ENCODE measurements around the gene HRK.

The HRK gene

DNA sequence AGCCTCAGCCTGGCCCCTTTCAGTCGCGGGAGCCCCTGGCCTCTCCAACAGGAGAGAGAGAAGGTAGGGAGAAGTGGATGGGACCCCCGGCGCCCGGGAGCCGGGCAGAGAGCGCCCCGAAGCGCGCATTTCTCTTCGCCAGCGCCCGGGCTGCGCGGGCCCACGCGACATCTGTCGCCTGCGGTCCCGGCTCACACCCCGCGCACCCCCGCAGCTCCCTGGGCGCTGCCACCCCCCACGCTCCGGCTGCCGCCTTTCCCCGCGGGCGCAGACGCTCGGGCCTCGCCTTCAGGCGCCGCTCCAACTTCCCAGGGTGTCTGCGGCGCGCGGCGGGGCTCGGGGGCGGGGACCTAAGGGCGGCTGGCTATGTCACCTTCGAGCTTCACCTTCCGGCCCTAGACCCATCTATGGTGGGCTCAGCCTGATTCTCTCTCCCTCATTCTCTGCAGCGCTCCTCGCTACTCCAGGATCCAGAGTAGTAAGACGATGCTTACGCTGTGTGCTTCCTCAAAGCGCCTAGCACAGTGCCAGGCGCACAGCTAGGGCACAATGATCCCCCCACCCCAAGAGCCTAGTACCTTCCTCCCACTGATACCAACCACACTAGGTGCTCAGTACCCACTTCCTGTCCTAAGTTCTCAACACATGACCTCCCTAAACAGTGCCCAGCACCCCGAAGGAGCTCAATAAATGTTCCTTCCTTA, 1.6 kb downstream of the HRK start:
- DNase-seq (ENCODE audit: low read depth) = no peak
- H3K4me3 ChIP-seq (ENCODE audit: low read length) = peak overlapping the region; percentile 67

DNA sequence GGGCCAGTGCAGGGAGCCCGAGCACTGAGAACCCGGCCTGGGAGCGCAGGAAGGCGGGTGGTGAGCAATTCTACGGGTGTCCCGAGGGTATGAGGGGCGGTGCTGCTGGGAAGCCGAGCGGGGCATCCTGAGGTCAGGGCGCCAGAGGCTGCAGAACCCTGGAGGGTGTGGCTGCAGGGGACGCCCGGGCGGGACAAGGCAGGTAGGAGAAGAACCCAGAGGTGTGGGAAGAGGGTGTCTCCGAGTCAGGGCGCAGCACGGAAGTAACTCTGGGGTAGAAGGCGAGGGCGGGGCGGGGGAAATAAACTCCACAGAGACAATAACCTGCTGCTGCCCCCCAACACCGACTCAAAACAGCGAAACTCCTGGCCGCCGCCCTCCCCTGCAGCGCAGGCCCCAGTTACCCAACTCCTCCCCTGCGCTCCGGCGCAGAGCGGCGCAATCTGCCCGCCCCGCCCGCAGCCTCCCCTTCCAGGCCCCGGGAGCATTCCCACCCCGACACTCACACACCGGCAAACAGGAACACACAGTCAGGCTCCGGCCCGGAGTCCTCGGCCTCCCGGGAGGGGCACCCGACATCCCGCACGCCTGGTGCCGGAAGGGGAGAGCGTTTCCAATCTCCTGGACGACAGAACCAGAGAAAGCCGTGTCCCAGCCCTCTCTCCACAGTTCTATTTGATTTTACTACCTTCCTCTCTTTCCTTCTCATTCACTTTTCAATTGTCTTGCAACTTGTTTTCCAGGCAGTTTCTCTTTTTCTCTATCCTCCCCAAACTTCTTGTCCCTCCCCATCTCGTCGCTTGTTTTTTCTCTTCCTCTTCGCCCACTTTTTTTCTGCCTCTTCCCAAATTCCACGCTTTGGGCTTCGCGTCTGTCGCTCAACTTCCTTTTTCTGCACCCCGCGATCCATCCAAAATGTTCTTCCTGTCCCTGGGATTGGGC, 2.4 kb downstream of the HRK start:
- H3K4me3 ChIP-seq (ENCODE audit: low read length) = peak overlapping the region; percentile 67
- DNase-seq (ENCODE audit: low read depth) = no peak
- TF ChIP-seq, protein P1, sequence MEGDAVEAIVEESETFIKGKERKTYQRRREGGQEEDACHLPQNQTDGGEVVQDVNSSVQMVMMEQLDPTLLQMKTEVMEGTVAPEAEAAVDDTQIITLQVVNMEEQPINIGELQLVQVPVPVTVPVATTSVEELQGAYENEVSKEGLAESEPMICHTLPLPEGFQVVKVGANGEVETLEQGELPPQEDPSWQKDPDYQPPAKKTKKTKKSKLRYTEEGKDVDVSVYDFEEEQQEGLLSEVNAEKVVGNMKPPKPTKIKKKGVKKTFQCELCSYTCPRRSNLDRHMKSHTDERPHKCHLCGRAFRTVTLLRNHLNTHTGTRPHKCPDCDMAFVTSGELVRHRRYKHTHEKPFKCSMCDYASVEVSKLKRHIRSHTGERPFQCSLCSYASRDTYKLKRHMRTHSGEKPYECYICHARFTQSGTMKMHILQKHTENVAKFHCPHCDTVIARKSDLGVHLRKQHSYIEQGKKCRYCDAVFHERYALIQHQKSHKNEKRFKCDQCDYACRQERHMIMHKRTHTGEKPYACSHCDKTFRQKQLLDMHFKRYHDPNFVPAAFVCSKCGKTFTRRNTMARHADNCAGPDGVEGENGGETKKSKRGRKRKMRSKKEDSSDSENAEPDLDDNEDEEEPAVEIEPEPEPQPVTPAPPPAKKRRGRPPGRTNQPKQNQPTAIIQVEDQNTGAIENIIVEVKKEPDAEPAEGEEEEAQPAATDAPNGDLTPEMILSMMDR (conservative IDR thresholded peaks at IDR 0.05; ENCODE audit: low read depth, low read length) = no peak

More for the DNA sequence above, 1.6 kb downstream of the HRK start:
- TF ChIP-seq, protein P1 (conservative IDR thresholded peaks at IDR 0.05; ENCODE audit: low read depth, low read length) = no peak

DNA sequence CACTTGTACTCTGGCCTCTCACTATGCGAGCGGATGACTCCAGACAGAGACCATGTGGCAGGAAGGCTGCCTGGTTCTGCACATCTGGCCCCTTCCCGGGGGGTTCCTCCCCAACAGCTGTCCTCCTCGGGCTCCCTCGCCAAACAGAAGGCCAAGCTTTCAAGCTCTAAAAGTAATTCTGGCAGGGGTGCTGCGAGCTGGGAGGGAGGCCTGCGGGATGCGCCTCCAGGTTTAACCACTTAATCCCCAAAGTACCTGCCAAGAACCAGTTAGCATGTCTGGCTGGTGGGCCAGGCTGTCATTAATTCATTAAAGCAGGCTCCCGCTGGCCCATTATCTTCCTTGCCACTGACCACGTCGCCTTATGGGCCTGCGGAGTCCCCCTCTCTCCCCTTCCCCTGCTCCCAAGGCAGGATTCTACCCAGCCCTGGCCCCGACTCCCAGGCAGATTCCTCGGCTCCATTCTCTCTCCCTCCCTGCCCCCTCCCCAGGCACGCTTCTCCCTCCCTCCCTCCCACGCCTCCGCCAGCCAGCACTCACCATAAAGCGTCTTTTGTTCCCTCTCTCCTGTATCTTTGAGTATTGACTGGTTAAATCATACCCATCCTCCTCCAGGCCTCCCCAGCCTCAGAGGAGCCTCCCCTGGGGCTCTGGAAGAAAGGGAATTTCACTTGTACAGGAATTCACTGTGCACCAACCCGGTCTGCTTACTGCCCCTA, 4.9 kb downstream of the HRK start:
- no peak overlapping the region for H3K4me3 ChIP-seq (ENCODE audit: low read length)
- TF ChIP-seq, protein P1 (conservative IDR thresholded peaks at IDR 0.05; ENCODE audit: low read depth, low read length) = no peak

DNA sequence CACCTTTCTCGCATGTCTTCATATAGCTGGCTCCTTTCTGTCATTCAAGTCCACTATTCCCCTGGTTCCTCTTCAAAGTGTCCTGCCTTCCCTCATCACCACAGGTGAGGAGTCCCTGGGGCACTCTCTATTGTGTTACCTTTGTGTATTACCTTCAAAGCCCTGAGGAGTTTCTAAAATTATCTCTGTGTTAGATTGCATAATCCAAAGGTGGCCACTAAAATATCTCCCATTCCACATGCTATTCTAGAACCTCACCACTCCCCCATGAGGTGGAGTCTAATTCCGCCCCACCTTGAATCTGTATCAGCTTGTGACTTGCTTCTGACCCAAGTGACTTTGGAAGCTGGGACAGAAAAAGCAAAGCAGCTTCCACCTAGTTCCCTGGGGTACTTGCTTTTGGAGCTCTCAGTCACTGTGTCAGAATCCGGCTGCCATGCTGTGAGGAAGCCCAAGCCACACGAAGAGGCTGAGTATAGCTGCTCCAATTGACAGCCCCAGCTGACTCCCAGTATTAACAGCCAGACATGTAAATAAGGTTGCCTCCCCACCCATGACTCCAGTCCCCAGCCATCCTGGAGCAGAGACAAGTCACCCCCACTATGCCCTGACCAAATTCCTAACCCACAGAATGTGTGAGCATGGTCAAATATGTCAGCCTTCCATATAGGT, 6.8 kb downstream of the HRK start:
- DNase-seq (ENCODE audit: low read depth) = no peak
- H3K4me3 ChIP-seq (ENCODE audit: low read length) = no peak overlapping the region
- TF ChIP-seq, protein P1 (conservative IDR thresholded peaks at IDR 0.05; ENCODE audit: low read depth, low read length) = no peak

More for the DNA sequence above, 4.9 kb downstream of the HRK start:
- no peak for DNase-seq (ENCODE audit: low read depth)

DNA sequence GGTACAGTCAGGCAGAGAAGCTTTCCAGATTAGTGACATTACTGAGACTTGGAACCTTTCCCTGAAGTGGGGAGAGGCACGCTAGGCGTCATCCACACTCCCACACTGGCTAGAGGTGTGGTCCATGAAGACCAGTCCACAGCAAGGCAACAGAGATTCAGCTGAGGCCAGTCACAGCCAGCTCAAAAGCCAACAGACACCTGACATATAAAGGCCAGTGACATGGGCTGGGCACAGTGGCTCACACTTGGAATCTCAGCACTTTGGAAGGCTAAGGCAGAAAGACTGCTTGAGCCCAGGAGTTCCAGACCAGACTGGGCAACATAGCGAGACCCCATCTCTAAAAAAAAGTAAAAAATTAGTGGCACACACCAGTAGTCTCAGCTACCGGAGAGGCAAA, 10.9 kb downstream of the HRK start:
- no peak for DNase-seq (ENCODE audit: low read depth)
- H3K4me3 ChIP-seq (ENCODE audit: low read length) = no peak overlapping the region
- TF ChIP-seq, protein P1 (conservative IDR thresholded peaks at IDR 0.05; ENCODE audit: low read depth, low read length) = no peak

DNA sequence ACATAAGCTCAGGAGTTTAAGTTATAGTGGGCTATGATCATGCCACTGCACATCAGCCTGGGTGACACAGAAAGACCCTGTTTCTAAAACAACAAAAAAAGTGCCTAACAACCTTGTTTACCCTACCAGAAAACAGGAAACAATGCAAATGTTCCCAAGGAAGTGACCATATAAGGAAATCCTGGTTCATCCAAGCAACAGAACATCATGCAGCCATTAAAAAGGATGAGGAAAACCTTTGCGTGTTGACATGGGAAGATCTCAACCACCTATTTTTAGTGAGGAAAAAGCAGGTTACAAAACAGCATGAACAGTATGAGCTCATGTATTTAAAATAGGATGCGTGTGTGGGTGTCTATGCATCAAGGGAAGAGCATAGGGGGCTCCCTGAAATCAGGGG, 13.7 kb downstream of the HRK start:
- no peak overlapping the region for H3K4me3 ChIP-seq (ENCODE audit: low read length)
- TF ChIP-seq, protein P1 (conservative IDR thresholded peaks at IDR 0.05; ENCODE audit: low read depth, low read length) = no peak
- no peak for DNase-seq (ENCODE audit: low read depth)

All from retinal pigment epithelial cell (primary cell).